HG03457 (cell line): ENCODE results near the gene SLIT3.

Source experiments
- ATAC-seq: cut with Tn5 transposase; IDR thresholded peaks from one replicate; pipeline ENCODE4 v1.9.1; 2021; ENCODE audit warnings: moderate number of reproducible peaks; ENCODE audit not compliant: unreplicated experiment

The SLIT3 gene

GRCh38 chr5:169272111-169272510 lies 28.8 kb downstream of the SLIT3 start:
- no peak for ATAC-seq

- no peak for ATAC-seq
Measured at GRCh38 chr5:169270827-169271226, 30.1 kb downstream of the SLIT3 start.

DNA sequence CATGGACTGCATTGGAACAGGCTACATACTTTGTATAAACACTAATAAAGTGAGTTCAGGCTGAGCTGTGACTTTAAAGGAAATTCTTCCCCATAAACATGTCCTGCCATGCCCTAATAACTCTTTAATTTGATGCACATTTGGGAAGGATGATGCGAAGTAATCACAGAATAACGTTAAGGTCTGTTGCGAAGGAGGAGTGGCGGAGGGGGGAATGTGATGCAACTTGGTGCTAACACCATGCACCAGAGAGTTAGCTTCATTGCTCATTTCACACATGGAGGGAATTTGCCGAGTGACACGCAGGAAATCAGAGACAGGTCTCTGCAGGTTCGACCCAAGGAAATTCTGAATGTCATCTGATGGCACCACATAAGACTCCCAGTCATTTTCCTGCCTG lies 32.9 kb downstream of the SLIT3 start:
- ATAC-seq, result no peak

DNA sequence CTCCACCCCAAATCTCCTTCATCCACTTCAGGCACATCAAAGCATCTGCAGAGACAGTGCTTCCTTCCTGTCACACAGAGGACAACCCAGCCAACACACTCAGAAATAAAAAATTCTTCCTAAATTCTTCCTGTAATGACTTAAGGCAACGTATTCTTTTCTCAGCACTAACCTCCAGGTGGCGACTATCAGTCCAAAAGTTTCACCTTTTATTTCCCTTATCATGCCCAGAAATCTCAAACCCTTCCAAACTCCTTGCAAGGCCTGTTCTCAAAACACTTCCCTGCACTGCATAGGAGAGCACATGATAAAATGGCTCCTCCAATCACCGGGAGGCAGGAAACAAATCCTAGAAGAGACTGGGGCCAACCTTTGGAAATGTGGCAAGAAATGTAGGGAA lies 35.1 kb downstream of the SLIT3 start:
- ATAC-seq, result no peak

GRCh38 chr5:169263591-169263990 lies 37.3 kb downstream of the SLIT3 start:
- no peak for ATAC-seq

DNA sequence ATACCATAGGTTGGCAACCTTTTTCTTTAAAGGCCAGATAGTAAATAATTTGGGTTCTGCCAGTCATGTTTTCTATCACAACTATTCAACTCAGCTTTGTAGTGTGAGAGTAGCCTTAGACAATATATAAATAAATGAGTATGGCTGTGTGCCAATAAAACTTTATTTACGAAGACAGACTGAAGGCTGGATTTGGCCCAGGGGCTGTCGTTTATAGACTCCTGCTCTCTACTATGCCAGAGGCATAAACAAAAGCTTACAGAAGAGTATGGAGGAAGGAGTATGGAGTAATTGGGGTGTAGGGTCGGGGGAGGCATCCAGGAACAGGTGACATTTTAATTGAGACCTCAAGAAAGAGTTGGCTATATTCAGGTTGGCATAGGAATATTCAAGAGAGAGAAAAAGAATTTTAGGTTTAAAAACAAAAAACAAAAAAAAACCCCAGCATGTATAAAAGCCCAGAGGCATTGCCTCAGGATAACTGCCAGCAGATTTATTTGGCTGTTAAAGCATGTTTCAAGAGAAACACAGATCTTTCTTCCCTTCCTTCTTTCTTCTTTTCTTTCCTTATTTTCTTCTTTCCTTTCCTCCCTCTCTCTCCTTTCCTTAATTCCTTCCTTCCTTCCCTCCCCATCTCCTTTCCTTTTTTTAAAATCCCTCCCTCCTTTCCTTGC lies 39.9 kb downstream of the SLIT3 start:
- no peak for ATAC-seq

GRCh38 chr5:169258372-169259000 lies 42.5 kb downstream of the SLIT3 start:
- no peak for ATAC-seq

GRCh38 chr5:169256191-169256590 lies 44.7 kb downstream of the SLIT3 start:
- ATAC-seq, result no peak

GRCh38 chr5:169253071-169253470 lies 47.9 kb downstream of the SLIT3 start:
- ATAC-seq, result no peak

DNA sequence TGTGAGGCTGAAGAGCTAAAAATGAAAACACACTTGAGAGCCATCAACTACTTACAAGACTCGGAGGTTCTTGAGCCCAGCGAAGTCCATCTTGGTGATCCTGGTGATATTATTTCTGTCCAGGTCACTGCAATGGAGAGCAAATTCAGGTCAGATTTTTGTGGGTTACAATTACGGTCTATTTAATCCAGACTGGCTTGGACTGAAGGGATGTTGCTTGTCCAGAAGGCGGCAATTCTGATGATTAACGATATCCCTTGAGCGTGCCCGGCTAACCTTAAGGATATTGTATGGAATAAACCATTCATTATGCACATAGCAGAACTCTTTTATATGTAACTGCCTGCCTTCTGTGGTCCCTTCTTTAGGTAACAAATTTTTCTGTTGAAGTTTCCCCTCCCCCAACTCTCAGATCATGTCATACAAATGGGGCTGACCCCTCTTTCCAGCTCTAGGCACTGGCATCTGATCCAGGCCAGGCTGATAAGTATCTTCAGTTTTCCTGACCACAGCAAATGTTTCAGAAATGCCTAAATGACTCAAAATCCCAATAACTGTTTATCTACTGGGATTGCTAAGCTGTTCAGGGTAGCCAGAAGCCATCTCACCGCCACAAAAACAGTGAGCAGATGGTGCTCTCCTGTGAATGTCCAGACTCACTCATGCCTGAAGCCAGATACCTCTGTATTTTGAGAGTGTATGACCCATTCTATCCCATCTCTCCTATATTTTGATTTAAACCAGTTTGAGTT lies 49.4 kb downstream of the SLIT3 start:
- ATAC-seq, result no peak

- ATAC-seq, result no peak
Measured at GRCh38 chr5:169250887-169251286, 50.1 kb downstream of the SLIT3 start.

GRCh38 chr5:169248996-169249395 lies 51.9 kb downstream of the SLIT3 start:
- ATAC-seq, result no peak

- no peak for ATAC-seq
Measured at GRCh38 chr5:169248550-169248949, 52.4 kb downstream of the SLIT3 start.

GRCh38 chr5:169244812-169245211 lies 56.1 kb downstream of the SLIT3 start:
- no peak for ATAC-seq

DNA sequence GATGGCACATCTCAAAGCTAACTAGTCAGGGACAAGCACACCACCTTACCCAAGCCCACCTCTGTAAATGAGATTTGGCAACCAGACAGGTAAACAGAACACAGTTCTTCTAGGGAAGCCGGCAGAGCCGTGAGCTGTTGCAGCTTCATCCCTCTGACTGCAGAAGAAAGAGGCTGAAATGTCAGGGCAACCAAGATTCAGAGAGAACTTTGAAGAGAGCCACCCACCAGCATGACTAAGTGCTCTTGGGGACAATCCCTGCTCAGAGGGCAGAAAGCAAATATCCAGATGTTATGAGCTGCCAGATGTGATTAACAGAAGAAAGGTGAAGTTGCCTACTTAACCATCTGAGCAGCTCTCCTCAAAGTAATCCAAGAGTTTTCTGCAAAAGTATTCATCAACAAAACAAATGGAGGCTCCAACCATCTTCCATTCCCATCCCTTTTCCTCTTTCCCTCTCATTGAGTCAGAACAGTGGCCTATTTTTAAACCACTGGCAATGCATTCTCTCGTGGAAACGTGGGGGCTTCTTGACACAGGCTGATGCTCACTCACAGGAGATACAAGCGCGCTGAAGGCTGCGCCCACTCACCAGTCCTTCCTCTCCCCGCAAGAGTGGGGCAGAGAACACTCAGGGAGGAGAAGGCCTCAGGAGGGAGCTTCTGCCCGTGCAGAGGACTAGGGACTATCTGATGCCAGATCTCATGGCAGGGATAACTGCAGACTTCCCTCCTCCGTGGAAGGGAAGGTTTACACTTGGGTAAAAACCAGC lies 57.1 kb downstream of the SLIT3 start:
- ATAC-seq, result no peak

DNA sequence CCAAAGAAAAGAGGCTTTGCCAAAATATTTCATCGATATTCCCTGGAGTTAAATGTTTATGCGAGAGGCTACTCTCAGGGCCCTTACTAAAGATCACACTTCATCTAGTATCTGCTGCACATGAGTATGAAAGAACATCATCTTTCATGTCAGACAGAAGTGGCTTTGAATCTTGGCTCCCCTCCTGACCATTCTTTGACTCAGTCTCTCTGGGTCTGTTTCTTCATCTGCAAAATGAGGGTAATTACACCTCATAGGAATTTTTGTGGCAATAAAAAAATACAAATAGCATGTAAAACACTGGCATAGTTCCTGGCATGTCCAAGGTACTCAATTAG lies 58.1 kb downstream of the SLIT3 start:
- no peak for ATAC-seq

DNA sequence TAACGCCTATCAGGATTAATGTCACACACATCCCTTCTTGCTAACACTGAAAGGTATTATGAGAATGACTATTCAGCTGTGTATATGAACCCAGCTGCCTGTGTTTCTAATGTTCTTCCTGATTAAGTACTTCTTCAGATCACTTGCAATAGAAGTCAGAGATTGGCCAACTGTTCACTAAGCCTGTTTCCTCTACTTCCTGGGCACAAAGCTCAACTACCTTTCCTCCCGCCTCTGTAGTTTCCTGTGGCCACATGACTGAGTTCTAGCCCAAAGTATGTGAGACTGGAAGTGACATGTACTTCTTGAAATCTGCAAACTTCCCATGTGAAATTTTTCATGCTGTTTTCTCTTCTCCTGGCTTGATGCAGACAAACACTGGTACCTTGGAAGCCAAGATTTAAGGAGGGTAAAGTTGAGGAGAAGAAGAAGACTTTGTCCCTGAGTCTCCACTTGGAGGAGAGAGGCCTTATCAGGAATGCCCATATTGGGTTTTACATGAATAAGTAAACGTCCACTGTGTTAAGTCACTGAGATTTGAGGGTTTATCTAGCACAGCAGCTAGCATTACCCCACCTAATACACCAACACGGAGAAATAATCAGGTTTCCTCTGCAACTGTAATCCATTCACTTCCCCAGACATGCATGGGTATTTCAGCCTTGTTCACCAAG lies 58.6 kb downstream of the SLIT3 start:
- no peak for ATAC-seq

GRCh38 chr5:169229342-169229892 lies 71.5 kb downstream of the SLIT3 start:
- no peak for ATAC-seq

- ATAC-seq, result no peak
Measured at GRCh38 chr5:169226895-169227294, 74.0 kb downstream of the SLIT3 start.

DNA sequence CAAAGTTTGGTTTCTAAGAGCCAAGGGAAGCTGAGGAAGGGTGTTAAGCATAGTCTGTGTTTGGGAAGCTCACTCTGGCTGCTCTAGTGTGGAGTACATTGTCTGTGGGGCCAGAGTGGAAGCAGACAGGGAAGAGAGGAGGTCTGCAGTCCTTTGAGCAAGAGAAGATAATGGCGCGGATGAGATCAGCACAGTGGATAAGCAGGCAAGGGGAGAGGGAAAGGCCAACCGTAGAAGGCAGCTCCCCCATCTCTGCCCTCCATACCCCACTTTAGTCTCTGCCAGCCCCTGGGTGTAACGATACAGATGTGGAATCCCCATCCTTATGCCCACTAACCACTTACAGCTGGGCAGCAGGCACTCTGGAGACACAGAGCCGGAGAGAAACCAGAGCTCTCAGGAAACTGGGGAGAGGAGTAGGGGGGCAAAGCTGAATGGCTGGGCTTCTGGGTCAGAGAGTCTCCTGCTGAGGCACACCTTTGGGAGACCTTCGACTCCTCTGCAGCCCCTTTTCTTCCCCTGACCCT lies 75.0 kb downstream of the SLIT3 start:
- ATAC-seq, result no peak

GRCh38 chr5:169223595-169223953 lies 77.4 kb downstream of the SLIT3 start:
- no peak for ATAC-seq
